ENCODE results near the gene PLD1. TPM values are rescaled to one million over a fixed set of nuclear protein-coding genes. Genes with fewer than 3 reads are reported as not detected.

The PLD1 gene
- total RNA-seq, 1 experiment from 2014 or later = 5.3 TPM

DNA sequence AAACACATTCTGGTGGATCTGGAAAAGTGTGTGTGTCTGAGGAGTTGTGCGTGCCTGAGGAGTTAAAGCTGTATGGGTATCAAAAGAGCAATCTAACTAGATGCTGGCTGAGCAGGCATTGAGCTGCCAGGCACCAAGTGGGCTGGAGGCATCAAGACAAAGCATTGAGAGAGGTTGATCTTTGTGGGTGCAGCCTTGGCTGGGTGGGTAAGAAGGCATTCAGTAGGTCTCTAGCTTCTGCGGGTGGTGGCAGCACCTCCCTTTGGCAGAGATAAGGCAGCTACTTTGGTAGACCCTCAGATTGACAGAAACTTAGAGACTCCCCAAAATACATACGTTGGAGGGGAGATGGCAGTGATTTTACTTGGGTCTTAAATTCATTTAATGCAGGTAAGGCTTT, 17.1 kb upstream of the PLD1 start:
- intact Hi-C loops (cut with micrococcal nuclease; ENCODE audit: unreplicated experiment) = no loop called here
- no peak for DNase-seq
- H3K36me3 Mint-ChIP-seq (ENCODE audit: insufficient read depth, unreplicated experiment) = no peaks in the 10 kb centered on the region
- Histone ChIP-seq H3K27me3 (replicated peaks; ENCODE audit: control insufficient read depth, insufficient read depth, low read length) (no peaks in the 10 kb centered on the region), H3K4me3 (ENCODE audit: low read depth, low read length) (no peak overlapping the region), H3K9me3 (no peaks in the 10 kb centered on the region), H3K4me1 (peaks cover 6% of the 10 kb centered on the region), H3K36me3 (ENCODE audit: control insufficient read depth, insufficient read depth, low read length) (no peaks in the 10 kb centered on the region)
- TF ChIP-seq, protein P1, sequence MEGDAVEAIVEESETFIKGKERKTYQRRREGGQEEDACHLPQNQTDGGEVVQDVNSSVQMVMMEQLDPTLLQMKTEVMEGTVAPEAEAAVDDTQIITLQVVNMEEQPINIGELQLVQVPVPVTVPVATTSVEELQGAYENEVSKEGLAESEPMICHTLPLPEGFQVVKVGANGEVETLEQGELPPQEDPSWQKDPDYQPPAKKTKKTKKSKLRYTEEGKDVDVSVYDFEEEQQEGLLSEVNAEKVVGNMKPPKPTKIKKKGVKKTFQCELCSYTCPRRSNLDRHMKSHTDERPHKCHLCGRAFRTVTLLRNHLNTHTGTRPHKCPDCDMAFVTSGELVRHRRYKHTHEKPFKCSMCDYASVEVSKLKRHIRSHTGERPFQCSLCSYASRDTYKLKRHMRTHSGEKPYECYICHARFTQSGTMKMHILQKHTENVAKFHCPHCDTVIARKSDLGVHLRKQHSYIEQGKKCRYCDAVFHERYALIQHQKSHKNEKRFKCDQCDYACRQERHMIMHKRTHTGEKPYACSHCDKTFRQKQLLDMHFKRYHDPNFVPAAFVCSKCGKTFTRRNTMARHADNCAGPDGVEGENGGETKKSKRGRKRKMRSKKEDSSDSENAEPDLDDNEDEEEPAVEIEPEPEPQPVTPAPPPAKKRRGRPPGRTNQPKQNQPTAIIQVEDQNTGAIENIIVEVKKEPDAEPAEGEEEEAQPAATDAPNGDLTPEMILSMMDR (IDR thresholded peaks at IDR 0.05; ENCODE audit: insufficient read depth in 1 of 2, low read depth in 1 of 2, low read length in 1 of 2, severe bottlenecking in 1 of 2, unreplicated experiment in 1 of 2) = no peak
- no peaks in the 10 kb centered on the region for H3K27me3 Mint-ChIP-seq (ENCODE audit: insufficient read depth, unreplicated experiment)
- H3K4me1 Mint-ChIP-seq (ENCODE audit: low read depth, unreplicated experiment) = peaks cover 11% of the 10 kb centered on the region
- ChIA-PET POLR2A (no interaction called here), CTCF (interaction anchor here (0.7 kb wide), 1 partner anchor 57 kb away, joined by 8 read pairs; no protein-coding TSS in a partner anchor)
- BruUV-seq (replicated peaks) = no TSS peak
- no peaks in the 10 kb centered on the region for H3K9me3 Mint-ChIP-seq (ENCODE audit: unreplicated experiment)
- no peak overlapping the region for H3K4me3 Mint-ChIP-seq (ENCODE audit: unreplicated experiment)
- H3K27ac Mint-ChIP-seq (ENCODE audit: unreplicated experiment) = no peak overlapping the region

DNA sequence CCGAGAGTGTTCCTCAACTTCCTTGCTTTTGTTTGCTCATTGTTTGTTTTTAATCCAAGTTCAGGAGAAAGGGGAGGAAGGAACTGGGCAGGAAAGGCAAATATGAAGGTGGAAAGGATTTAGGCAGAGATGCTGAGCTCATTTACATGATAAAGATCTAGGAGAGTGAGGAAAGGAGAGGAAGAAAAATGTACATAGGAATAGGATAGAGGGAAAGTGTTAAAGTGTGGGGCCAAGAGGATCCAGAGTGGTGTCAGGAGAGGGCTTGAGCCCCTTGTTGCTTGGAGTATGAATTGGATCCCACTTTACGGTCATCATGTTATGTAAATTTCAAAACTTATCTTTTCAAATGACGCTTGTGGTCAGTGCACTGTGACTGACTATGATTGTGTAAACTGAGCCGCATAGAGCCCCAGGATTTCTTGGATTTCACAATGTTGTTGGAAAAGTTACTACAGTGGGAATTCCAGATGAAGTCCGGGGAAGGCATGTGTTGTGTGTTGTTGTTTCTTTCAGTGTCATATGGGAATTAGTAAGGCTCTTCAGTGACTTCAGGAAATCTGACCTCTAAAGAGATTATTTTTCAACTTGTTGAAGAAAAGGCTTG, 15.0 kb upstream of the PLD1 start:
- no peaks in the 10 kb centered on the region for H3K36me3 ChIP-seq (ENCODE audit: control insufficient read depth, insufficient read depth, low read length)
- POLR2A ChIA-PET = no interaction called here
- peaks cover 11% of the 10 kb centered on the region for H3K4me1 ChIP-seq
- Mint-ChIP-seq H3K27ac (ENCODE audit: unreplicated experiment) (no peak overlapping the region), H3K27me3 (ENCODE audit: insufficient read depth, unreplicated experiment) (no peaks in the 10 kb centered on the region), H3K4me3 (ENCODE audit: unreplicated experiment) (no peak overlapping the region), H3K9me3 (ENCODE audit: unreplicated experiment) (no peaks in the 10 kb centered on the region), H3K4me1 (ENCODE audit: low read depth, unreplicated experiment) (peaks cover 25% of the 10 kb centered on the region), H3K36me3 (ENCODE audit: insufficient read depth, unreplicated experiment) (no peaks in the 10 kb centered on the region)
- no peak for DNase-seq
- no peaks in the 10 kb centered on the region for H3K27me3 ChIP-seq (replicated peaks; ENCODE audit: control insufficient read depth, insufficient read depth, low read length)
- TF ChIP-seq, protein P1 (IDR thresholded peaks at IDR 0.05; ENCODE audit: insufficient read depth in 1 of 2, low read depth in 1 of 2, low read length in 1 of 2, severe bottlenecking in 1 of 2, unreplicated experiment in 1 of 2) = no peak
- H3K4me3 ChIP-seq (ENCODE audit: low read depth, low read length) = no peak overlapping the region
- CTCF ChIA-PET = no interaction called here
- H3K9me3 ChIP-seq = no peaks in the 10 kb centered on the region
- no TSS peak for BruUV-seq (replicated peaks)
- intact Hi-C loops (cut with micrococcal nuclease; ENCODE audit: unreplicated experiment) = no loop called here

DNA sequence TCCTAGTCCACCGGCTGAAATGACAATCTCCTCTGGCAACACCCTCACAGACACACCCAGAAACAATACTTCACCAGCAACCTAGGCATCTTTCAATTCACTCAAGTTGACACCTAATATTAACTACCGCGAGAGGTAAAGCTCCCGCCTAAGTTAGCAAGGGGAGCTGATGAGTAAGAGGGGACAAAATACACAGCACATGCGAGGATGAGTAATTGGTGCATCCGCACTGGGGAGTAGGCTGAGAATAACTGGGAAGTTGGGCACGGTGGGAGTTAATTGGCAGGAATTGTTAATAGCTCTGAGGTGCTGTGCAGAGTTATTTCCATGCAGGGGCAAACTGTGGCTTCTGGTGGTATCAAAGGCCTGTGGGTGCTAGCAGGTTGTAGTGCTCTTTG, 14.5 kb upstream of the PLD1 start:
- Mint-ChIP-seq H3K36me3 (ENCODE audit: insufficient read depth, unreplicated experiment) (no peaks in the 10 kb centered on the region), H3K4me1 (ENCODE audit: low read depth, unreplicated experiment) (peaks cover 25% of the 10 kb centered on the region), H3K27ac (ENCODE audit: unreplicated experiment) (no peak overlapping the region), H3K9me3 (ENCODE audit: unreplicated experiment) (no peaks in the 10 kb centered on the region), H3K27me3 (ENCODE audit: insufficient read depth, unreplicated experiment) (no peaks in the 10 kb centered on the region), H3K4me3 (ENCODE audit: unreplicated experiment) (no peak overlapping the region)
- DNase-seq = no peak
- Histone ChIP-seq H3K4me3 (ENCODE audit: low read depth, low read length) (no peak overlapping the region), H3K27me3 (replicated peaks; ENCODE audit: control insufficient read depth, insufficient read depth, low read length) (no peaks in the 10 kb centered on the region), H3K9me3 (no peaks in the 10 kb centered on the region), H3K36me3 (ENCODE audit: control insufficient read depth, insufficient read depth, low read length) (no peaks in the 10 kb centered on the region), H3K4me1 (peaks cover 9% of the 10 kb centered on the region)
- ChIA-PET POLR2A (no interaction called here), CTCF (no interaction called here)
- TF ChIP-seq, protein P1 (IDR thresholded peaks at IDR 0.05; ENCODE audit: insufficient read depth in 1 of 2, low read depth in 1 of 2, low read length in 1 of 2, severe bottlenecking in 1 of 2, unreplicated experiment in 1 of 2) = no peak
- intact Hi-C loops (cut with micrococcal nuclease; ENCODE audit: unreplicated experiment) = no loop called here
- BruUV-seq (replicated peaks) = no TSS peak

All from Caco-2 (cell line).